Adrenal gland (tissue), 12 donors: ENCODE measurements around the gene ERGIC2. TPM values are rescaled to one million over a fixed set of nuclear protein-coding genes. Genes with fewer than 3 reads are reported as not detected.
"Not testable (repeated sequence)": the region's sequence is repeated elsewhere in the genome, so short reads cannot be mapped to it uniquely, and the experiment has no call there.

Experiments used
- DNase-seq, 7 donors: peaks; one replicate each; pipeline ENCODE4 v3.0.0-alpha.2; 2019 to 2020
- H3K27ac ChIP-seq, 5 donors: fragments of 200-600 bp; sonication (generic) in 4 of 5; 1 replicate in 3 of 5; 2 replicates in 2 of 5; pipeline versions ENCODE4 v1.5.1 to v1.8.0; 2016 to 2020; ENCODE audit warnings: mild to moderate bottlenecking in 1 of 5
- H3K27me3 ChIP-seq: fragments of 200-600 bp; 2 replicates; pipeline ENCODE4 v1.8.0; 2021
- H3K36me3 ChIP-seq, 2 donors: fragments of 200-600 bp; replicated peaks in 1 of 2; 1 replicate in 1 of 2; 2 replicates in 1 of 2; pipeline versions ENCODE4 v1.5.1 to v1.8.0; 2018 to 2022
- H3K4me1 ChIP-seq, 2 donors: fragments of 200-600 bp; replicated peaks in 1 of 2; 1 replicate in 1 of 2; 2 replicates in 1 of 2; pipeline versions ENCODE4 v1.5.1 to v1.8.0; 2018 to 2021
- H3K4me3 ChIP-seq, 4 donors: fragments of 200-600 bp; sonication (generic) in 3 of 4; one replicate each; pipeline ENCODE4 v1.5.1; 2016 to 2018
- H3K9me3 ChIP-seq, 3 donors: fragments of 200-600 bp; sonication (generic) in 1 of 3; replicated peaks in 1 of 3; 1 replicate in 2 of 3; 2 replicates in 1 of 3; pipeline versions ENCODE4 v1.5.1 to v1.8.0; 2016 to 2021
- CTCF ChIP-seq, 6 experiments: fragments of 450-650 bp in 4 of 6; fragments of 200-600 bp in 2 of 6; sonication (generic) in 1 of 6; IDR thresholded peaks; 1 replicate in 5 of 6; 2 replicates in 1 of 6; pipeline versions ENCODE4 v1.5.1 to v1.8.0; 2016 to 2021; ENCODE audit warnings: antibody characterized with exemption in 6 of 6, mild to moderate bottlenecking in 2 of 6, moderate library complexity in 1 of 6
- POLR2A ChIP-seq, 2 donors: fragments of 450-650 bp; IDR thresholded peaks; one replicate each; pipeline ENCODE4 v1.6.1; 2017; ENCODE audit warnings: antibody characterized with exemption in 2 of 2, mild to moderate bottlenecking in 2 of 2, moderate library complexity in 1 of 2
- WGBS, 4 donors: extraction: QIAGEN DNeasy Blood & Tissue Kit in 2 of 4; methylation state at CpG; one replicate each; pipeline versions ENCODE4 v1.1.5 to v1.1.7; 2013 to 2017; 5-methylcytosine and 5-hydroxymethylcytosine counted together
- intact Hi-C, 2 donors: fragments of 100-400 bp; cut with DNase I; formaldehyde crosslinking; loops; one replicate each; pipeline versions ENCODE4 v1.14.1 to v1.15.0; 2022 to 2023
- polyA plus RNA-seq, 3 donors: library from polyadenylated mRNA; stranded (reverse); fragments of 200-250 nt in 2 of 3; fragments of 350-450 nt in 1 of 3; fragmentation: Illumina TruSeq in 1 of 3; extraction: RNeasy Lipid Tissue Mini Kit (QIAGEN cat#74804) in 1 of 3; gene quantifications; one replicate each; pipeline ENCODE4 v1.2.3, GENCODE V29; 2013 to 2014
- total RNA-seq, 9 donors: library from RNA; depleted of rRNA in 4 of 9; stranded (reverse); fragments of >200 nt in 4 of 9; fragments of 120-200 nt in 1 of 9; fragmentation: NEBNext Ultra II Directional in 1 of 9; extraction: Animal tissue kit (Norgen Biotek cat#: 25700) in 1 of 9; gene quantifications; one replicate each; pipeline versions ENCODE4 v1.1.0 to v1.2.4, GENCODE V29; 2013 to 2023
- donor health status: healthy with polysubstance abuse.
- donor health status: Bipolar disorder and iron deficiency.
- donor health status: DM: yes; HTN: yes; CAD: no.
- donor health status: DM: no; HTN: no; CAD: no.
- donor health status: DM: no; HTN: no; CAD: no.
- donor health status: DM: yes; HTN: yes; CAD: no.

Gene ERGIC2
- total and polyA plus RNA-seq, 12 donors: 17.9 to 134 (median 60.7) TPM

- H3K27me3 ChIP-seq: no peaks in the 10 kb centered on the region
- WGBS, 4 donors: 90 to 95% (median 93%) methylated on average over 38 to 65 of the region's 65 CpGs
- H3K36me3 ChIP-seq: no peaks in the 10 kb centered on the region
- H3K27ac ChIP-seq: no peak overlapping the region
- H3K4me1 ChIP-seq: no peaks in the 10 kb centered on the region
- no peaks in the 10 kb centered on the region for H3K9me3 ChIP-seq
- DNase-seq: no peak
- H3K4me3 ChIP-seq: no peak overlapping the region
- intact Hi-C loops: no loop called here
- no peak for TF ChIP-seq POLR2A (IDR thresholded peaks at IDR 0.05)
- no peak for TF ChIP-seq CTCF (IDR thresholded peaks at IDR 0.05)
Measured at GRCh38 chr12:29389295-29389919, 8.4 kb upstream of the ERGIC2 start.

- H3K4me1 ChIP-seq, H3K36me3 ChIP-seq, H3K4me3 ChIP-seq, H3K27me3 ChIP-seq, H3K9me3 ChIP-seq, DNase-seq, H3K27ac ChIP-seq, intact Hi-C loops: not testable (repeated sequence)
- WGBS, 4 donors: 91 to 100% (median 95%) methylated on average over 5 to 36 of the region's 36 CpGs
Measured at GRCh38 chr12:29386084-29386680, 5.2 kb upstream of the ERGIC2 start.

DNA sequence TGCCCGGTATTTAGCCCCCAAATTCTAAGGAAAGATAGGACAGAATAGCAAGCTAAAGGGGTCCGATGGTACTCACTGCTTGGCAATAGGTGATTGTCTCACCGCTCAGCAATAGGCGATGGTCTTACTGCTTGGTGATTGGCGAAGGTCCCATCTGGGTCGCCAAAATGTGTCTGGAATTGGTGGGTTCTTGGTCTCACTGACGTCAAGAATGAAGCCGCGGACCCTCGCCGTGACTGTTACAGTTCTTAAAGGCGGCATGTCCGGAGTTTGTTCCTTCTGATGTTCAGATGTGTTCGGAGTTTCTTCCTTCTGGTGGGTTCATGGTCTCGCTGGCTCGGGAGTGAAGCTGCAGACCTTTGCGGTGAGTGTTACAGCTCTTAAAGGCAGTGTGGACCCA lies 4.2 kb upstream of the ERGIC2 start:
- intact Hi-C loops, H3K27me3 ChIP-seq, H3K9me3 ChIP-seq, H3K4me1 ChIP-seq, H3K4me3 ChIP-seq, DNase-seq, H3K27ac ChIP-seq, H3K36me3 ChIP-seq: not testable (repeated sequence)
- 89 to 92% (median 90%) methylated on average over 17 of the region's 17 CpGs for WGBS, 4 donors

DNA sequence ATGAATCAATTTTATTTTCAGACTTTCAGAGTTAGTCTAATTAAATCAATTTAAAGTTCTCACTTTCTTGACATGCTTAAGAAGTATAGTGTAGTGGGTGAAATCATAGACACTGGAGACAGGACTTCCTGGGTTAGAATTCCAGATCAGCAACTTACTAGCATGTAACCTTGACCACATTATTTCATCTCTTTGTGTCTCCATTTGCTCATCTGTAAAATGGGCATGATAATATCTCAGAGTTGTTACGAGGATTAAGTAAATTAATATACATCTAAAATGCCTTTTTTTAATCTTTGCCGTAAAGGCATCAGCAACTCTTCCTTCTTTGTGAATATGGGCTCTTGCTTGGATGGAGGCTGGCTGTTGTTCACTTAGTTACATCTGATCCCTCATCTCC lies 1.3 kb upstream of the ERGIC2 start:
- H3K27ac ChIP-seq: no peak overlapping the region
- no peaks in the 10 kb centered on the region for H3K36me3 ChIP-seq
- H3K4me1 ChIP-seq: peaks cover 5 to 13% of the 10 kb centered on the region in 2 donors
- TF ChIP-seq CTCF (IDR thresholded peaks at IDR 0.05): no peak
- no peak for TF ChIP-seq POLR2A (IDR thresholded peaks at IDR 0.05)
- no peaks in the 10 kb centered on the region for H3K27me3 ChIP-seq
- DNase-seq: no peak
- 91 to 100% (median 96%) methylated on average over 2 of the region's 2 CpGs for WGBS, 4 donors
- no peaks in the 10 kb centered on the region for H3K9me3 ChIP-seq
- intact Hi-C loops: no loop called here
- no peak overlapping the region for H3K4me3 ChIP-seq

- DNase-seq: no peak
- no peak for TF ChIP-seq POLR2A (IDR thresholded peaks at IDR 0.05)
- TF ChIP-seq CTCF (IDR thresholded peaks at IDR 0.05): no peak
- H3K36me3 ChIP-seq: peaks cover 0 to 5% of the 10 kb centered on the region in 2 donors
- WGBS, 4 donors: 89 to 100% (median 98%) methylated on average over 2 of the region's 2 CpGs
- no peak overlapping the region for H3K27ac ChIP-seq
- H3K4me3 ChIP-seq: no peak overlapping the region
- no peaks in the 10 kb centered on the region for H3K27me3 ChIP-seq
- intact Hi-C loops: no loop called here
- peaks cover 5 to 13% of the 10 kb centered on the region in 2 donors for H3K4me1 ChIP-seq
- no peaks in the 10 kb centered on the region for H3K9me3 ChIP-seq
Measured at GRCh38 chr12:29376118-29376517, 4.9 kb downstream of the ERGIC2 start.
